ENCODE data around the gene ESR1.
A peak's percentile ranks its signal among the peaks of the same experiment; 100 is the strongest.
"Not testable (repeated sequence)": the region's sequence is repeated elsewhere in the genome, so short reads cannot be mapped to it uniquely, and the experiment has no call there.

ESR1 gene

GRCh38 chr6:152118678-152119077, 311.2 kb downstream of the ESR1 start:
- Histone ChIP-seq H3K27me3 (ENCODE audit: low read depth) (no peaks in the 10 kb centered on the region), H3K9me3 (no peaks in the 10 kb centered on the region), H3K4me1 (peaks cover 14% of the 10 kb centered on the region), H3K36me3 (replicated peaks) (no peaks in the 10 kb centered on the region), H3K4me3 (no peak overlapping the region)
- in situ Hi-C loops (cut with MboI; ENCODE audit: low sequenced_read_pairs), result no loop called here
- no peak for DNase-seq (ENCODE audit: low spot score in 2 of 2)

- H3K9me3 ChIP-seq, result no peaks in the 10 kb centered on the region
These were observed 312.3 kb downstream of the ESR1 start for GRCh38 chr6:152119831-152120230.

GRCh38 chr6:152121910-152122309, 314.4 kb downstream of the ESR1 start:
- DNase-seq (ENCODE audit: low spot score in 2 of 2), result no peak
- H3K36me3 ChIP-seq (replicated peaks), result no peaks in the 10 kb centered on the region
- no peak overlapping the region for H3K4me3 ChIP-seq
- peaks cover under 1% of the 10 kb centered on the region; the same call in 1 of the 2 replicates for H3K4me1 ChIP-seq
- no peaks in the 10 kb centered on the region for H3K9me3 ChIP-seq
- no peaks in the 10 kb centered on the region for H3K27me3 ChIP-seq (ENCODE audit: low read depth)
- in situ Hi-C loops (cut with MboI; ENCODE audit: low sequenced_read_pairs), result loop anchor here (10.0 kb wide), 1 partner anchor 357 kb away; no protein-coding TSS in a partner anchor

More at GRCh38 chr6:152119831-152120230, 312.3 kb downstream of the ESR1 start:
- no peaks in the 10 kb centered on the region for H3K36me3 ChIP-seq (replicated peaks)
- no peak overlapping the region for H3K4me3 ChIP-seq
- H3K27me3 ChIP-seq (ENCODE audit: low read depth), result no peaks in the 10 kb centered on the region
- in situ Hi-C loops (cut with MboI; ENCODE audit: low sequenced_read_pairs), result loop anchor here (10.0 kb wide), 1 partner anchor 355 kb away; no protein-coding TSS in a partner anchor
- H3K4me1 ChIP-seq, result peaks cover 13% of the 10 kb centered on the region
- no peak for DNase-seq (ENCODE audit: low spot score in 2 of 2)

GRCh38 chr6:152122434-152122833, 315.0 kb downstream of the ESR1 start:
- Histone ChIP-seq H3K9me3 (no peaks in the 10 kb centered on the region), H3K4me1 (peaks cover 6% of the 10 kb centered on the region), H3K36me3 (replicated peaks) (no peaks in the 10 kb centered on the region), H3K27me3 (ENCODE audit: low read depth) (no peaks in the 10 kb centered on the region), H3K4me3 (no peak overlapping the region)
- DNase-seq (ENCODE audit: low spot score in 2 of 2), result no peak
- in situ Hi-C loops (cut with MboI; ENCODE audit: low sequenced_read_pairs), result loop anchor here (10.0 kb wide), 1 partner anchor 358 kb away; no protein-coding TSS in a partner anchor

- Histone ChIP-seq H3K9me3 (no peaks in the 10 kb centered on the region), H3K4me3 (no peak overlapping the region), H3K27me3 (ENCODE audit: low read depth) (no peaks in the 10 kb centered on the region), H3K36me3 (replicated peaks) (no peaks in the 10 kb centered on the region), H3K4me1 (peaks cover 12% of the 10 kb centered on the region)
- in situ Hi-C loops (cut with MboI; ENCODE audit: low sequenced_read_pairs), result loop anchor here (10.0 kb wide), 1 partner anchor 358 kb away; no protein-coding TSS in a partner anchor
- DNase-seq (ENCODE audit: low spot score in 2 of 2), result no peak
These were observed 315.6 kb downstream of the ESR1 start for GRCh38 chr6:152123076-152123475.

GRCh38 chr6:152124429-152125074, 317.1 kb downstream of the ESR1 start:
- in situ Hi-C loops (cut with MboI; ENCODE audit: low sequenced_read_pairs), result loop anchor here (10.0 kb wide), 1 partner anchor 360 kb away; no protein-coding TSS in a partner anchor
- no peaks in the 10 kb centered on the region for H3K36me3 ChIP-seq (replicated peaks)
- H3K4me3 ChIP-seq, result no peak overlapping the region
- H3K4me1 ChIP-seq, result peaks cover 13% of the 10 kb centered on the region
- DNase-seq (ENCODE audit: low spot score in 2 of 2), result peak; percentile 15 to 64
- H3K9me3 ChIP-seq, result no peaks in the 10 kb centered on the region
- H3K27me3 ChIP-seq (ENCODE audit: low read depth), result no peaks in the 10 kb centered on the region

GRCh38 chr6:152127432-152128165, 320.1 kb downstream of the ESR1 start:
- Histone ChIP-seq H3K36me3 (replicated peaks) (no peaks in the 10 kb centered on the region), H3K27me3 (ENCODE audit: low read depth) (no peaks in the 10 kb centered on the region), H3K9me3 (no peaks in the 10 kb centered on the region), H3K4me3 (no peak overlapping the region), H3K4me1 (peaks cover 13% of the 10 kb centered on the region)
- in situ Hi-C loops (cut with MboI; ENCODE audit: low sequenced_read_pairs), result loop anchor here (10.0 kb wide), 1 partner anchor 363 kb away; no protein-coding TSS in a partner anchor
- peak; percentile 34 to 78 for DNase-seq (ENCODE audit: low spot score in 2 of 2)

GRCh38 chr6:152129691-152130151, 322.2 kb downstream of the ESR1 start:
- DNase-seq (ENCODE audit: low spot score in 2 of 2), result no peak
- H3K36me3 ChIP-seq (replicated peaks), result no peaks in the 10 kb centered on the region
- H3K27me3 ChIP-seq (ENCODE audit: low read depth), result no peaks in the 10 kb centered on the region
- in situ Hi-C loops (cut with MboI; ENCODE audit: low sequenced_read_pairs), result loop anchor here (10.0 kb wide), 1 partner anchor 365 kb away; no protein-coding TSS in a partner anchor
- peaks cover 13% of the 10 kb centered on the region for H3K4me1 ChIP-seq
- no peaks in the 10 kb centered on the region for H3K9me3 ChIP-seq
- H3K4me3 ChIP-seq, result no peak overlapping the region

- peaks cover 13% of the 10 kb centered on the region for H3K4me1 ChIP-seq
- H3K4me3 ChIP-seq, result no peak overlapping the region
- H3K27me3 ChIP-seq (ENCODE audit: low read depth), result no peaks in the 10 kb centered on the region
- H3K9me3 ChIP-seq, result no peaks in the 10 kb centered on the region
- H3K36me3 ChIP-seq (replicated peaks), result no peaks in the 10 kb centered on the region
- no peak for DNase-seq (ENCODE audit: low spot score in 2 of 2)
- in situ Hi-C loops (cut with MboI; ENCODE audit: low sequenced_read_pairs), result no loop called here
These were observed 323.0 kb downstream of the ESR1 start for GRCh38 chr6:152130441-152130840.

- Histone ChIP-seq H3K4me3 (no peak overlapping the region), H3K36me3 (replicated peaks) (no peaks in the 10 kb centered on the region), H3K4me1 (no peaks in the 10 kb centered on the region), H3K27me3 (ENCODE audit: low read depth) (no peaks in the 10 kb centered on the region), H3K9me3 (no peaks in the 10 kb centered on the region)
- in situ Hi-C loops (cut with MboI; ENCODE audit: low sequenced_read_pairs), result no loop called here
- DNase-seq (ENCODE audit: low spot score in 2 of 2), result no peak
These were observed 328.4 kb downstream of the ESR1 start for GRCh38 chr6:152135755-152136448.

- no peak for DNase-seq (ENCODE audit: low spot score in 2 of 2)
- H3K4me3 ChIP-seq, result no peak overlapping the region
- no peaks in the 10 kb centered on the region for H3K27me3 ChIP-seq (ENCODE audit: low read depth)
- no peaks in the 10 kb centered on the region for H3K36me3 ChIP-seq (replicated peaks)
- H3K4me1 ChIP-seq, result no peaks in the 10 kb centered on the region
- in situ Hi-C loops (cut with MboI; ENCODE audit: low sequenced_read_pairs), result no loop called here
- H3K9me3 ChIP-seq, result no peaks in the 10 kb centered on the region
These were observed 329.0 kb downstream of the ESR1 start for GRCh38 chr6:152136449-152136825.

- H3K4me1 ChIP-seq; H3K9me3 ChIP-seq; H3K27me3 ChIP-seq (ENCODE audit: low read depth); H3K36me3 ChIP-seq (replicated peaks); in situ Hi-C loops (cut with MboI; ENCODE audit: low sequenced_read_pairs); DNase-seq (ENCODE audit: low spot score in 2 of 2); H3K4me3 ChIP-seq: not testable (repeated sequence)
These were observed 330.9 kb downstream of the ESR1 start for GRCh38 chr6:152138344-152138743.

GRCh38 chr6:152142105-152142504, 334.6 kb downstream of the ESR1 start:
- in situ Hi-C loops (cut with MboI; ENCODE audit: low sequenced_read_pairs), result no loop called here
- H3K36me3 ChIP-seq (replicated peaks), result no peaks in the 10 kb centered on the region
- no peaks in the 10 kb centered on the region for H3K4me1 ChIP-seq
- H3K9me3 ChIP-seq, result no peaks in the 10 kb centered on the region
- no peak overlapping the region for H3K4me3 ChIP-seq
- no peak for DNase-seq (ENCODE audit: low spot score in 2 of 2)
- no peaks in the 10 kb centered on the region for H3K27me3 ChIP-seq (ENCODE audit: low read depth)

Data from HAP-1 (cell line).